B cell (primary cell): Measurements from ENCODE around the gene TMEM145. TPM values are rescaled to one million over a fixed set of nuclear protein-coding genes. Genes with fewer than 3 reads are reported as not detected.
A peak's percentile ranks its signal among the peaks of the same experiment; 100 is the strongest.

Experiments used
- ATAC-seq: fragments of 200-7000 bp; cut with Tn5 transposase; one replicate; pipeline ENCODE4 v1.10.0; 2021; ENCODE audit warnings: low read depth, mild to moderate bottlenecking, moderate number of reproducible peaks, moderate library complexity
- CTCF ChIA-PET: fragments of 350-600 bp; sonication (Branson Sonifier 250); formaldehyde crosslinking; loops from one replicate; lab custom pipeline; 2021; ENCODE audit warnings: antibody characterized with exemption, inconsistent platforms; lab: Charles Lee
- POLR2A ChIA-PET: fragments of 350-600 bp; sonication (Branson Sonifier 250); formaldehyde crosslinking; loops from one replicate; lab custom pipeline; 2021; ENCODE audit warnings: antibody characterized with exemption; lab: Charles Lee
- DNase-seq: peaks from one replicate; pipeline ENCODE4 v3.0.0; 2013
- H2AFZ ChIP-seq: 2 replicates; pipeline ENCODE4 v1.6.1; 2012; ENCODE audit warnings: mild to moderate bottlenecking, low read depth, low read length; ENCODE audit not compliant: insufficient read depth, poor library complexity, severe bottlenecking
- H3K27ac ChIP-seq, 2 donors: 1 replicate in 1 of 2; 2 replicates in 1 of 2; pipeline ENCODE4 v1.5.1; 2012 to 2013; ENCODE audit warnings: low read length in 2 of 2, mild to moderate bottlenecking in 2 of 2, moderate library complexity in 1 of 2
- H3K27me3 ChIP-seq, 4 experiments: fragments of 200-600 bp in 1 of 4; sonication (generic) in 1 of 4; replicated peaks in 1 of 4; 1 replicate in 2 of 4; 2 replicates in 2 of 4; pipeline versions ENCODE4 v1.6.1 to v1.7.0; 2013 to 2016; ENCODE audit warnings: low read length in 3 of 4, mild to moderate bottlenecking in 2 of 4, mixed read lengths in 1 of 4, moderate library complexity in 1 of 4; ENCODE audit not compliant: insufficient read depth in 4 of 4, control insufficient read depth in 3 of 4; ENCODE audit errors: control extremely low read depth in 1 of 4
- H3K36me3 ChIP-seq, 2 experiments: replicated peaks in 1 of 2; 1 replicate in 1 of 2; 2 replicates in 1 of 2; pipeline versions ENCODE4 v1.6.1 to v1.7.1; 2013; ENCODE audit warnings: low read length in 1 of 2; ENCODE audit not compliant: insufficient read depth in 2 of 2, control insufficient read depth in 1 of 2; ENCODE audit errors: control extremely low read depth in 1 of 2, extremely low read depth in 1 of 2
- H3K4me1 ChIP-seq, 2 donors: fragments of 200-600 bp in 1 of 2; sonication (generic) in 1 of 2; 1 replicate in 1 of 2; 2 replicates in 1 of 2; pipeline versions ENCODE4 v1.5.1 to v1.6.1; 2013 to 2017; ENCODE audit warnings: low read length in 2 of 2; ENCODE audit not compliant: control insufficient read depth in 2 of 2, insufficient read depth in 2 of 2
- H3K4me2 ChIP-seq: replicated peaks from 2 replicates; pipeline ENCODE3; 2012; ENCODE audit warnings: mild to moderate bottlenecking, low read depth, low read length; ENCODE audit not compliant: poor library complexity, severe bottlenecking
- H3K4me3 ChIP-seq, 5 experiments: fragments of 200-600 bp in 1 of 5; sonication (generic) in 1 of 5; 1 replicate in 3 of 5; 2 replicates in 2 of 5; pipeline versions ENCODE4 v1.5.1 to v1.7.0; 2011 to 2016; ENCODE audit warnings: low read length in 4 of 5, mild to moderate bottlenecking in 4 of 5, low read depth in 2 of 5, control low read depth in 1 of 5, moderate library complexity in 1 of 5; ENCODE audit not compliant: insufficient read depth in 1 of 5; ENCODE audit errors: control extremely low read depth in 1 of 5, extremely low read depth in 1 of 5
- H3K79me2 ChIP-seq: fragments of 200-600 bp; sonication (generic); one replicate; pipeline ENCODE4 v1.6.0; 2016; ENCODE audit warnings: low read length; ENCODE audit not compliant: control insufficient read depth, insufficient read depth
- H3K9ac ChIP-seq: fragments of 200-600 bp; sonication (generic); 2 replicates; pipeline ENCODE4 v1.6.1; 2017; ENCODE audit warnings: mild to moderate bottlenecking, low read length, moderate library complexity
- H3K9me3 ChIP-seq, 3 donors: one replicate each; pipeline versions ENCODE4 v1.6.1 to v1.7.1; 2013; ENCODE audit warnings: low read length in 2 of 3; ENCODE audit not compliant: control insufficient read depth in 2 of 3, insufficient read depth in 1 of 3; ENCODE audit errors: control extremely low read depth in 1 of 3
- H4K20me1 ChIP-seq: 2 replicates; pipeline ENCODE4 v1.6.0; 2012; ENCODE audit warnings: mild to moderate bottlenecking, low read length; ENCODE audit not compliant: insufficient read depth, control insufficient read depth, poor library complexity, severe bottlenecking
- H3K27ac Mint-ChIP-seq: one replicate; pipeline ENCODE4 v1.8.0; 2021; ENCODE audit warnings: mixed read lengths
- H3K27me3 Mint-ChIP-seq: one replicate; pipeline ENCODE4 v1.8.0; 2021; ENCODE audit warnings: mixed read lengths
- H3K4me1 Mint-ChIP-seq: one replicate; pipeline ENCODE4 v1.8.0; 2021; ENCODE audit warnings: mixed read lengths
- H3K4me3 Mint-ChIP-seq: one replicate; pipeline ENCODE4 v1.8.0; 2021; ENCODE audit warnings: mixed read lengths
- H3K9me3 Mint-ChIP-seq: one replicate; pipeline ENCODE4 v1.8.0; 2022; ENCODE audit warnings: mixed read lengths; ENCODE audit not compliant: insufficient read depth
- CTCF ChIP-seq: fragments of 200-600 bp; IDR thresholded peaks from one replicate; pipeline ENCODE4 v1.8.0; 2022; ENCODE audit warnings: antibody characterized with exemption, mild to moderate bottlenecking
- EZH2 ChIP-seq: IDR thresholded peaks from 2 replicates; pipeline ENCODE4 v1.6.1; 2012; ENCODE audit warnings: borderline replicate concordance, low read depth, mild to moderate bottlenecking, moderate library complexity, low read length; ENCODE audit not compliant: insufficient read depth, poor library complexity, severe bottlenecking
- WGBS: methylation state at CpG from one replicate; pipeline ENCODE4 v1.1.5; 2013; ENCODE audit warnings: missing lambda C conversion rate; ENCODE audit not compliant: insufficient coverage; 5-methylcytosine and 5-hydroxymethylcytosine counted together
- intact Hi-C: fragments of 100-400 bp; cut with micrococcal nuclease; formaldehyde crosslinking; loops from one replicate; pipeline ENCODE4 v1.10.0; 2022
- polyA plus RNA-seq: library from polyadenylated mRNA; depleted of rRNA; stranded (reverse); fragments of >200 nt; gene quantifications from 2 replicates; pipeline ENCODE4 v1.2.3, GENCODE V29; 2012
- total RNA-seq, 2 donors: library from RNA; stranded (reverse); fragments of 120-200 nt in 1 of 2; gene quantifications; 1 replicate in 1 of 2; 2 replicates in 1 of 2; pipeline versions ENCODE4 v1.2.3 to v1.2.4, GENCODE V29; 2013 to 2022

The TMEM145 gene
- total and polyA plus RNA-seq, 2 donors (not counting 1 experiment from before 2014, with no cell fraction given) = not detected

- Histone ChIP-seq H4K20me1 (no peaks in the 10 kb centered on the region), H2AFZ (no peak overlapping the region), H3K4me3 (no peak overlapping the region), H3K9me3 (no peaks in the 10 kb centered on the region), H3K36me3 (peaks cover 0 to 15% of the 10 kb centered on the region in 2 experiments), H3K27me3 (no peaks in the 10 kb centered on the region), H3K79me2 (no peaks in the 10 kb centered on the region), H3K9ac (no peak overlapping the region), H3K4me2 (no peak overlapping the region), H3K27ac (peak overlapping the region; percentile 12 to 59), H3K4me1 (peaks cover 0 to 16% of the 10 kb centered on the region in 2 donors)
- ChIA-PET POLR2A (no interaction called here), CTCF (no interaction called here)
- Mint-ChIP-seq H3K9me3 (no peaks in the 10 kb centered on the region), H3K4me3 (no peak overlapping the region), H3K27me3 (no peaks in the 10 kb centered on the region), H3K27ac (peak overlapping the region; percentile 59), H3K4me1 (peaks cover 3% of the 10 kb centered on the region)
- DNase-seq = peak; percentile 59
- ATAC-seq = peak; percentile 56
- no peak for TF ChIP-seq CTCF
- TF ChIP-seq EZH2 = no peak
- WGBS = 88% methylated on average over 27 of the region's 31 CpGs
- intact Hi-C loops = no loop called here
These were observed 39.5 kb downstream of the TMEM145 start for GRCh38 chr19:42352301-42353259.
